Measurements from ENCODE around the gene PDE5A. TPM values are rescaled to one million over a fixed set of nuclear protein-coding genes. Genes with fewer than 3 reads are reported as not detected.
"Not testable (repeated sequence)": the region's sequence is repeated elsewhere in the genome, so short reads cannot be mapped to it uniquely, and the experiment has no call there.

The PDE5A gene
- total RNA-seq, 1 experiment from 2014 or later: 114 TPM

DNA sequence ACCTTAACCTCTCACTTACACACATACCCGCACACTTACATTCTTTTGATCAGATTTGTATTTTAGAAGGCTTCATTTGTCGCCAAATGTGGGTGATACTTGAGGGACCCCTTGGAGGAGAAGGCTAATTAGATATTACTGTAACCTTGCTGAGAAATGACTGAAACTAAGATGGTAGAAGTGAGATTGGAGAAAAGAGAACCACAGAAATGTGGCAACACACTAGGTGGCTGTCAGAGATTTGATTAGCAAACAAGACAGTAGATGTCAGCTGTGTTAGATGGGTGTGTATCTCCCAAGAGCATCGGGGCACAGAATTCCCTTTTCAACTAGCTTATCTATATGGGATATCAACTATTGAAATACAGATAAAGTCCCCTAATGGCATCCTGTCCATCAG lies 157.3 kb downstream of the PDE5A start:
- H3K9me3 ChIP-seq (ENCODE audit: control insufficient read depth, insufficient read depth, low read depth, low read length): no peaks in the 10 kb centered on the region
- in situ Hi-C loops (cut with HindIII; ENCODE audit: low pct_unique_long_range_greater_than_20kb, low sequenced_read_pairs) (no loop called here), intact Hi-C loops (cut with micrococcal nuclease; ENCODE audit: unreplicated experiment) (no loop called here)
- ChIA-PET CTCF (no interaction called here), POLR2A (no interaction called here)
- no peak overlapping the region for H3K27ac ChIP-seq (ENCODE audit: low read length)
- TF ChIP-seq, protein P1, sequence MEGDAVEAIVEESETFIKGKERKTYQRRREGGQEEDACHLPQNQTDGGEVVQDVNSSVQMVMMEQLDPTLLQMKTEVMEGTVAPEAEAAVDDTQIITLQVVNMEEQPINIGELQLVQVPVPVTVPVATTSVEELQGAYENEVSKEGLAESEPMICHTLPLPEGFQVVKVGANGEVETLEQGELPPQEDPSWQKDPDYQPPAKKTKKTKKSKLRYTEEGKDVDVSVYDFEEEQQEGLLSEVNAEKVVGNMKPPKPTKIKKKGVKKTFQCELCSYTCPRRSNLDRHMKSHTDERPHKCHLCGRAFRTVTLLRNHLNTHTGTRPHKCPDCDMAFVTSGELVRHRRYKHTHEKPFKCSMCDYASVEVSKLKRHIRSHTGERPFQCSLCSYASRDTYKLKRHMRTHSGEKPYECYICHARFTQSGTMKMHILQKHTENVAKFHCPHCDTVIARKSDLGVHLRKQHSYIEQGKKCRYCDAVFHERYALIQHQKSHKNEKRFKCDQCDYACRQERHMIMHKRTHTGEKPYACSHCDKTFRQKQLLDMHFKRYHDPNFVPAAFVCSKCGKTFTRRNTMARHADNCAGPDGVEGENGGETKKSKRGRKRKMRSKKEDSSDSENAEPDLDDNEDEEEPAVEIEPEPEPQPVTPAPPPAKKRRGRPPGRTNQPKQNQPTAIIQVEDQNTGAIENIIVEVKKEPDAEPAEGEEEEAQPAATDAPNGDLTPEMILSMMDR (IDR thresholded peaks at IDR 0.05): no peak
- TF ChIP-seq SIN3A (IDR thresholded peaks at IDR 0.05; ENCODE audit: borderline replicate concordance, insufficient read depth, low read depth, low read length) (no peak), POLR2AphosphoS5 (IDR thresholded peaks at IDR 0.05; ENCODE audit: low read depth, low read length) (no peak), TCF7L2 (IDR thresholded peaks at IDR 0.05; ENCODE audit: low read depth, low read length) (no peak)
- TF ChIP-seq, protein P2, sequence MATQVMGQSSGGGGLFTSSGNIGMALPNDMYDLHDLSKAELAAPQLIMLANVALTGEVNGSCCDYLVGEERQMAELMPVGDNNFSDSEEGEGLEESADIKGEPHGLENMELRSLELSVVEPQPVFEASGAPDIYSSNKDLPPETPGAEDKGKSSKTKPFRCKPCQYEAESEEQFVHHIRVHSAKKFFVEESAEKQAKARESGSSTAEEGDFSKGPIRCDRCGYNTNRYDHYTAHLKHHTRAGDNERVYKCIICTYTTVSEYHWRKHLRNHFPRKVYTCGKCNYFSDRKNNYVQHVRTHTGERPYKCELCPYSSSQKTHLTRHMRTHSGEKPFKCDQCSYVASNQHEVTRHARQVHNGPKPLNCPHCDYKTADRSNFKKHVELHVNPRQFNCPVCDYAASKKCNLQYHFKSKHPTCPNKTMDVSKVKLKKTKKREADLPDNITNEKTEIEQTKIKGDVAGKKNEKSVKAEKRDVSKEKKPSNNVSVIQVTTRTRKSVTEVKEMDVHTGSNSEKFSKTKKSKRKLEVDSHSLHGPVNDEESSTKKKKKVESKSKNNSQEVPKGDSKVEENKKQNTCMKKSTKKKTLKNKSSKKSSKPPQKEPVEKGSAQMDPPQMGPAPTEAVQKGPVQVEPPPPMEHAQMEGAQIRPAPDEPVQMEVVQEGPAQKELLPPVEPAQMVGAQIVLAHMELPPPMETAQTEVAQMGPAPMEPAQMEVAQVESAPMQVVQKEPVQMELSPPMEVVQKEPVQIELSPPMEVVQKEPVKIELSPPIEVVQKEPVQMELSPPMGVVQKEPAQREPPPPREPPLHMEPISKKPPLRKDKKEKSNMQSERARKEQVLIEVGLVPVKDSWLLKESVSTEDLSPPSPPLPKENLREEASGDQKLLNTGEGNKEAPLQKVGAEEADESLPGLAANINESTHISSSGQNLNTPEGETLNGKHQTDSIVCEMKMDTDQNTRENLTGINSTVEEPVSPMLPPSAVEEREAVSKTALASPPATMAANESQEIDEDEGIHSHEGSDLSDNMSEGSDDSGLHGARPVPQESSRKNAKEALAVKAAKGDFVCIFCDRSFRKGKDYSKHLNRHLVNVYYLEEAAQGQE (IDR thresholded peaks at IDR 0.05; ENCODE audit: insufficient read depth in 1 of 2, low read depth in 2 of 2, low read length in 1 of 2): no peak
- H3K4me1 ChIP-seq (ENCODE audit: control insufficient read depth, insufficient read depth, low read length): no peaks in the 10 kb centered on the region
- no peak overlapping the region for H3K4me3 ChIP-seq (ENCODE audit: low read depth in 2 of 2, low read length in 2 of 2)
- no peaks in the 10 kb centered on the region for H3K27me3 ChIP-seq (ENCODE audit: control insufficient read depth, insufficient read depth, low read length)
- no peak for ATAC-seq
- BruUV-seq (replicated peaks): no TSS peak
- DNase-seq (ENCODE audit: low read depth, low spot score): no peak
- no peaks in the 10 kb centered on the region for H3K36me3 ChIP-seq (ENCODE audit: control insufficient read depth, insufficient read depth, low read length)

DNA sequence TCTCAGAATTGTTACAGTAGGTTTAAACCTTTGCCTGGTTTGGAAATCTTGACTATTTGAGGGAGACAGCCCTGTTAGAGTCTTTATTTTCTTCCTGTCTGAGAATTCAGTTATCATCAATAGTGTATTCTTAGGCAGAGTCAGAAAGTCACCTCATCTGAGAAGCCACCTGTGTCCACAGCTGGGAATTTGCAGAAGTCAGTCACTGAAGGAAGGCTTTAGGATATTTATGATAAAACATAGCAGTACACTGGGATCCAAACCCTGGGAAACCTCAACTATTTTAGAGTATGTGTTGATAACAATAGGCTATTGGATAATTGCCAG lies 157.9 kb downstream of the PDE5A start:
- H3K27ac ChIP-seq (ENCODE audit: low read length); POLR2A ChIA-PET; CTCF ChIA-PET; H3K27me3 ChIP-seq (ENCODE audit: control insufficient read depth, insufficient read depth, low read length); H3K4me1 ChIP-seq (ENCODE audit: control insufficient read depth, insufficient read depth, low read length); H3K9me3 ChIP-seq (ENCODE audit: control insufficient read depth, insufficient read depth, low read depth, low read length); ATAC-seq; in situ Hi-C loops (cut with HindIII; ENCODE audit: low pct_unique_long_range_greater_than_20kb, low sequenced_read_pairs); DNase-seq (ENCODE audit: low read depth, low spot score); H3K4me3 ChIP-seq (ENCODE audit: low read depth in 2 of 2, low read length in 2 of 2); BruUV-seq (replicated peaks); H3K36me3 ChIP-seq (ENCODE audit: control insufficient read depth, insufficient read depth, low read length); intact Hi-C loops (cut with micrococcal nuclease; ENCODE audit: unreplicated experiment): not testable (repeated sequence)

DNA sequence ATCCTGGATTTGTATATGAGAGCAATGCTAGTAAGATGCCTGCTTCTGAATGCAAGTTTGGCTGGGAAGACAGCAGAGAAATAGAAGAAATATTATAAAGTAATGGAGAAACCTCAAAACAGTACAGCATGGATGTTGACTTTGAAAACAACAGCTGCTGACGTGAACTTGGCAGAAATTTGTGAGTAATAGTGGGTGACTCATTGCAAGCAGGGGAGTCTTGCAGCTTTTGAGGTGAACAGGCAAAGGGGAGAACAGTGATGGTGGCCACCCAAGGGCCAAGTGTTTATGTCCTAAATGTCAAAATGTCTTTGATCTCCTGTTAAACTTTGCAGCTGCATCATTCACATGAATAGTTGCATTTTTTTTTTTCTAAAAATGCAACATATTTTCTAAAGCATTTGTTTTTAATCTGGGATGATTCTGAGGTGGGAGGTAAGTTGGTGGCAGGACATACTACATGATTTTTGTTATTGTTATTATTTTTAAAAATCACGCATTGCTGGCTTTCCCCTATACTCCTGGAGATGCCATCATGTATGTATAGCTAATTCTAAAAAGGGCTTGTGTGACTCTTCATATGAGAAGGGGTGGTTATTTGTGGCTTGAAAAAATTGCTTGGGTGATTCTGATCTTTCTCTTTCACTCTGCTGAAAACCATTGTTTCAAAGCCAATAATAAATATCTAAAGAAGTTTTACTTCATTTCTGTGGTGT lies 158.4 kb downstream of the PDE5A start:
- DNase-seq (ENCODE audit: low read depth, low spot score); H3K4me1 ChIP-seq (ENCODE audit: control insufficient read depth, insufficient read depth, low read length); H3K27ac ChIP-seq (ENCODE audit: low read length); ATAC-seq; H3K27me3 ChIP-seq (ENCODE audit: control insufficient read depth, insufficient read depth, low read length); BruUV-seq (replicated peaks); in situ Hi-C loops (cut with HindIII; ENCODE audit: low pct_unique_long_range_greater_than_20kb, low sequenced_read_pairs); H3K9me3 ChIP-seq (ENCODE audit: control insufficient read depth, insufficient read depth, low read depth, low read length); H3K4me3 ChIP-seq (ENCODE audit: low read depth in 2 of 2, low read length in 2 of 2); CTCF ChIA-PET; intact Hi-C loops (cut with micrococcal nuclease; ENCODE audit: unreplicated experiment); H3K36me3 ChIP-seq (ENCODE audit: control insufficient read depth, insufficient read depth, low read length); POLR2A ChIA-PET: not testable (repeated sequence)

DNA sequence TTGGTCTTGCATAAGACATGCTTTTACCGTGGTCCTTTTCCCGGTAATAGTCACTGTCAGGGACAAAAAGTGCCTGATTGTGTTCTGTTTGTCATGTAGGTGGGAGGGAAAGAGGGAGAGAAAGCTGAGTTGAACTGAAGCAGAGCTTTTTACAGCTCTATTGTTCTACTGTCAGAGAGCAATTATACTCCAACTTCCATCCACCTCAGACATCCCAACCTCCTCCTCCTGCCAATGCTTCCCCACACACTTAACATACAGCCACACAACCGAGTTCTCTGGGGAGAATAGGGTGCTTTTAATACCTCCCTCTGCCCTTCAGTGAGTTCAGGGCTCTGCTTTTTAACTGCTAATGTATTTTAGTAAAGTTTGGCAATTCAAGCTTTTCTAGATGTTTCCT lies 159.6 kb downstream of the PDE5A start:
- POLR2A ChIA-PET; H3K27ac ChIP-seq (ENCODE audit: low read length); H3K4me1 ChIP-seq (ENCODE audit: control insufficient read depth, insufficient read depth, low read length); ATAC-seq; in situ Hi-C loops (cut with HindIII; ENCODE audit: low pct_unique_long_range_greater_than_20kb, low sequenced_read_pairs); H3K4me3 ChIP-seq (ENCODE audit: low read depth in 2 of 2, low read length in 2 of 2); DNase-seq (ENCODE audit: low read depth, low spot score); H3K36me3 ChIP-seq (ENCODE audit: control insufficient read depth, insufficient read depth, low read length); BruUV-seq (replicated peaks); intact Hi-C loops (cut with micrococcal nuclease; ENCODE audit: unreplicated experiment); H3K27me3 ChIP-seq (ENCODE audit: control insufficient read depth, insufficient read depth, low read length); H3K9me3 ChIP-seq (ENCODE audit: control insufficient read depth, insufficient read depth, low read depth, low read length); CTCF ChIA-PET: not testable (repeated sequence)
